GM12874 (cell line): ENCODE measurements around the gene ZNRF1.

Source experiments
- CTCF ChIP-seq: IDR thresholded peaks from 2 replicates; pipeline ENCODE4 v1.5.1; 2011; ENCODE audit warnings: low read depth, mild to moderate bottlenecking, control low read depth, low read length, moderate library complexity; ENCODE audit not compliant: insufficient read depth

The ZNRF1 gene

DNA sequence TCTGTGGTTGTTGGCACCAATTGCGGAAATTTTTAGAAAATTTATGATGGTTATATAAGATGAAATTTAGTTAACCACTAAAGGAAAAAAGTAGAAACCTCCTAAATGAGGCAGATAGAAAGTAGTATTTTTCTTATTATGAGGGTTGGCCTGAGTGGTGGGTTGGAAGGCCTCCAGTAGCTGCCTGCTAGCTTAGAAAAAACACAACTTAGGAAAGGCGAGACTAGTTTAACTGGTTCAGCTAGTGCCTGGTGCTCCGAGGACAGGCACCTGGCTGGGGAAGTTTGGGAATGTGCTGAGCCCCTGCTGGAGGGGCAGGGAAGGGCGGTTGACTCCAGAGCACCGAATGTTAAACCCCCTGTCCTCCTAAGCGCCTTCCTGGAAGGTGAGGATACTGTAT lies 97.8 kb downstream of the ZNRF1 start:
- peak; percentile 17; the same call in 1 of the 2 replicates for TF ChIP-seq CTCF

DNA sequence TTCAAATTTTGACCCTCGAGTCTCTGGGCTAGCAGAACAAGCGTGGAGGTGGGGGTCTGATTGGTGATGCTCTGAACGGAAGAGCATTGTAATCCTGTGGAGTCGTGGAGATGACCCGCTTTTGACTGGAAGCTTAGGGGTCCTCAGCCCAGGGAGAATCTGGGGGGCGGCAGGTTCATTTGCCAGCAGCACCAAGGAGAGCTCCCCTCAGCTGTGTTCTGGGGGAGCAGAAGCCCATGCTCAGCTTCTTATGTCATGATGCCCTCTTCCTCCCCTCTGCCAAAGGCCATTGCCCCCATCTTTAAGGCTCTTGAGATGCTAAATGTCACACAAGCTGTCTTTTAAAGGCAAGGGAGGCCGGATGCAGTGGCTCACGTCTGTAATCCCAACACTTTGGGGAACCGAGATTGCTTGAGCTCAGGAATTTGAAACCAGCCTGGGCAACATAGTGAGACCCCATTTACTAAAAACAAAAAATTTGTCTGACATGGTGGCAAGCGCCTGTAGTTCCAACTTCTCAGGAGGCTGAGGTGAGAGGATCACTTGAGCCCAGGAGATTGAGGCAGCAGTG lies 98.5 kb downstream of the ZNRF1 start:
- no peak for TF ChIP-seq CTCF

DNA sequence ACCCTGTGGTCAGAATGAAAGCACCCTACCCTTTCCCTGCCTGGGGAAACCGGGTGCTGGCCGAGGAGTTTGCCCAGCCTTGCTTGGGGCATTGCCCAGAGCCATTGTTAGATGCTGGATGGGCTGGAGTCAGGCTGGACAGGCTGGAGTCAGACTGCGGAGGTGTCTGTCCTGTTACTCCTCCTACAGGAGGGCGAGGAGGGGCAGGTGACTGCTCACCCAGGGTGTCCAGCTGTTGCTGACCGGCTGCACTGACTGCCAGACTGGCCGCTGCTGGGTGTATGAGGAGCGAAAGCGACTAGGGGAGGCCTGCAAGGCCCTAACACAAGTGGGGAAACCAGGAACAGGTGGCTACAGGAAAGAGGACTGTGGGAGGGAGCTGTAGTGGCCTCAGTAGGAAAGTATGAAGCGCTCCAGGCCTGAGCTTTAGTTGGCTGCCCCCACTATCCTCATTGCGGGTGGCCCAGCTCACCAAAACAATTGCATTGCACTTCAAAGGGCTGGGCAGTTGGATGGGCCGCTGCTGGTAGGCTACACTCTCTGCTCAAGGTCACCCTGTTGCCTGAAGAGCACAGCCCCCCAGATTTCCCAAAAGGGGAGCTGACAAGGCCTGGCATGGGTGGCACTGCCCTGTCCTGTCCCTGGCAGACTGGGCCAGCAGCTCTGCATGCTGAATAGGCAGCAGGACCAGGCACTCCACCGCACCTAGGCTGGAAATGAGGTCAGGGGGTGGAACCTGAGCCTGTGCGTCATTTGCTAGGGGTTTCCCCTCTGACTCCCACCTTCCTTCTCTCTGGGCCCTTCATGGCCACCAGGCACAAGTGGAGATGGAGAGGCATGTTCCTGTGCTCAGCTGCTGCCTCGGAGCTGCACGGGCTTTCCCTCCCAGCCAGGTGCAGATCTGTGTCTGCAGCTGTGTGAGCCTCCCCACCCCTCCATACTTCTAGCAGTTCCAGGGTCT lies 99.4 kb downstream of the ZNRF1 start:
- TF ChIP-seq CTCF = no peak

DNA sequence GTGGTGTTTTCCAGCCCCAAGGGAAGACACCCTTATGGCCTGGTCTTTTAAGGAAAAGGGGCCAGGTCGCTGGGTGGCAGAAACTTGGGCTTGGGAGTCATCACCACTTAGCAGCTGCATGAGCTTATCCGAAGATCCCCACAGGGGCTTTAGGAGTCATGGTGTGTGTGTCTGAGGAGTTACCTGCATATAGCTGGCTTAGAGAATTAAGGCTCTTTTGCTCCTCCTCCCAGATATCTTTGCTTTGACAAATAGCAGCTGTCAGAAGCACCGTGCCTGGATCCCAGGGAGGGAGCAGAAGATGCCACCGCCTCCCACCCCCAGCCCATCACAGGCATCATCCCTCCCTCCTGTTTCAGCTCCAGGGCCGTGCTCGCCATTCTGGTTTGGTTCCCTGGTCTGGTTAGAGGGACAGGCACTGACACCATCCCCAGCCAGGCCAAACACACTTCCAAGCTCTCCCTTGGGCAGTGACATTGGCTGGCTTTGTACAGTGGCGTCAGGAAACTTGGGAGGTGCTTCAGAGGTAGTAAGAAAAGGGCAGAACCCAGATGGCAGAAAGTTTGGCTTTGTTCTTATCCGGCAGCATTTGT lies 100.3 kb downstream of the ZNRF1 start:
- no peak for TF ChIP-seq CTCF

DNA sequence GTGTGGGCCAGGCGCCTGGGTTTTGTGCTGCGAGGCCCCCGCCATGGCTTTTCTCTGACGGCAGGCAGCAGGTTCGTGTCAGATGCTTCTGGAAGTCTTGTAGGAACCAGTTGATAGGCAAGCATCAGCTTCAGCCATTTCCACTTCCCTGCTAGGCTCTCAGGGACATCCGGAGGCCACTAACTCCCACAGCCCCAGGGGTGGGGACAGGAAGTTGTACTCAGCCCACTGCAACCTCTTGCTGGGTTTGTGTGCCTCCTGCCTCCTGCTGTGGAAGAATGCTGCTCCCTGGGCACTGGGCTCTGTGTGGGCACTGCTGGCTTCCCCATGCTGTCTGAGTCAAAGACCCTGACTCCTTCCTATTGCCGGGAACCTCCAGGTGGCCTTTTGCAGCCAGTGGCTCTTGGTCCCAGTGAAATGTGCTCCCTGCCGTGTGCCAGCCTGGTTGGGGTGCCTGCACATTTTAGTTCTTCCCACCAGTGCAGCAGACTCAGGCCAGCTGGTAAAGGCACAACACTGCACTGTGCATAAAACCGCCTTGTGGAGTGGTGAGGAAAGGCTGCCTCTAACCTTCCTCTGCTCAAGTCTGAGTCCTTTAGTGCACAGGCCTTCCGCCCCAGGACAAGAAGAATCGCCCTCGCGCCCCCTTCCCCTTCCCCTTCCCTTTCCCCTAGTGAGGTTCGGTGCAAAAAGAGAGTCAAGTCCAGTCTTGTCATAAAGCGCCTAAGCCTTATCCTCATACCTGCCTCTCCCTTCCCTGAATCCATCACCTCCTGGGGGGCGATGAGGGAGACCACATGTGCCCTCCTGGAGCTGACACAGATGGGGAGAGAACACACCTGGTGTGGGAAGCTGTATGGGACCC lies 101.1 kb downstream of the ZNRF1 start:
- TF ChIP-seq CTCF = no peak

DNA sequence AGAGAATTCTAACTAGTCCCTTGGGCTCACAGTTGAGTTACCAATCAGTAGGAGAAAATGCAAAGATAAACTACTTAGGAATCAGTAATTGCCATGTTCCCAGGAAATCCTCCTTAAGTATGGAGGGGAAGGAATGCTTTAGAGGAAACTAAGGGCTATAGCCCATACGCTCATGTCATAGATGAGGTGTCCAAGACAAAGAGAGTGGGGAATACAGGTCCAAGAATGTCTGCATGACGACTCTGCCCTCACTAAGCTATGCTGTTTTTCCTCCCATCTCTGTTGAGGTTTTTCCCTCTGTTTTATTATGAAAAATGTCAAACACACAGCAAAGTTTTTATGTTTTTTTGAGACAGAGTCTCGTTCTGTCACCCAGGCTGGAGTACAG lies 101.8 kb downstream of the ZNRF1 start:
- TF ChIP-seq CTCF = no peak
